ENCODE measurements around the gene RPL5. TPM values are rescaled to one million over a fixed set of nuclear protein-coding genes. Genes with fewer than 3 reads are reported as not detected.

Gene RPL5
- total and polyA plus RNA-seq, 2 donors from 2014 or later = 786 to 1,286 TPM

GRCh38 chr1:92790081-92790480 is 41.8 kb upstream of the RPL5 start:
- no peak overlapping the region for H3K4me3 ChIP-seq (ENCODE audit: low read length in 3 of 3)
- H3K9ac ChIP-seq (ENCODE audit: low read length in 3 of 3) = no peak overlapping the region
- H3K4me1 ChIP-seq (ENCODE audit: control insufficient read depth in 2 of 3, insufficient read depth in 2 of 3, low read depth in 1 of 3, low read length in 3 of 3) = no peaks in the 10 kb centered on the region
- FAIRE-seq = no peak
- H3K36me3 ChIP-seq (ENCODE audit: control insufficient read depth in 2 of 3, insufficient read depth in 3 of 3, low read length in 3 of 3) = no peaks in the 10 kb centered on the region
- TF ChIP-seq, protein P1, sequence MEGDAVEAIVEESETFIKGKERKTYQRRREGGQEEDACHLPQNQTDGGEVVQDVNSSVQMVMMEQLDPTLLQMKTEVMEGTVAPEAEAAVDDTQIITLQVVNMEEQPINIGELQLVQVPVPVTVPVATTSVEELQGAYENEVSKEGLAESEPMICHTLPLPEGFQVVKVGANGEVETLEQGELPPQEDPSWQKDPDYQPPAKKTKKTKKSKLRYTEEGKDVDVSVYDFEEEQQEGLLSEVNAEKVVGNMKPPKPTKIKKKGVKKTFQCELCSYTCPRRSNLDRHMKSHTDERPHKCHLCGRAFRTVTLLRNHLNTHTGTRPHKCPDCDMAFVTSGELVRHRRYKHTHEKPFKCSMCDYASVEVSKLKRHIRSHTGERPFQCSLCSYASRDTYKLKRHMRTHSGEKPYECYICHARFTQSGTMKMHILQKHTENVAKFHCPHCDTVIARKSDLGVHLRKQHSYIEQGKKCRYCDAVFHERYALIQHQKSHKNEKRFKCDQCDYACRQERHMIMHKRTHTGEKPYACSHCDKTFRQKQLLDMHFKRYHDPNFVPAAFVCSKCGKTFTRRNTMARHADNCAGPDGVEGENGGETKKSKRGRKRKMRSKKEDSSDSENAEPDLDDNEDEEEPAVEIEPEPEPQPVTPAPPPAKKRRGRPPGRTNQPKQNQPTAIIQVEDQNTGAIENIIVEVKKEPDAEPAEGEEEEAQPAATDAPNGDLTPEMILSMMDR (IDR thresholded peaks at IDR 0.05; ENCODE audit: borderline replicate concordance, extremely low read depth, insufficient read depth) = no peak
- intact Hi-C loops (cut with DNase I) = no loop called here
- no peak overlapping the region for H3K27ac ChIP-seq (ENCODE audit: low read depth in 2 of 2, low read length in 2 of 2)
- DNase-seq = no peak
- no peaks in the 10 kb centered on the region for H3K27me3 ChIP-seq (ENCODE audit: control insufficient read depth, insufficient read depth, low read length)
- no peaks in the 10 kb centered on the region for H3K9me3 ChIP-seq (ENCODE audit: control insufficient read depth in 2 of 3, insufficient read depth in 1 of 3, low read length in 3 of 3)

DNA sequence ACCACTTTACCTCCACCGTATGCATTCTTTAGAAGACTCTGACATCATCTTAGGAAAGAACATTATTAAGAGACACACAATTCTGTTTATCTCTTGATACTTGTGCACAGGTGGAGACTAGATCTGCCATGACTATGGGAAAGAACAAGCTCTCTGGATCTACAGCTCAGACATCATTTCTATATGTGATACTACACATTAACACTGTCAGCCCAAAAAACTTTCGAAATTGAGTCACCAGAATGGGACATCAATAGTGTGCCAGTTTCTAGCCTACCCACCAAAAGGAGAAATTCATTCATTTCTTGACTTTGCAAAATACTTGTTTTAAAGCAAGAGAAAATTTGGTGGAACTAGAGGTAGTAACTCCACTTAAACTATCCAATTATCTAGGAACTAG is 41.0 kb upstream of the RPL5 start:
- Histone ChIP-seq H3K9me3 (ENCODE audit: control insufficient read depth in 2 of 3, insufficient read depth in 1 of 3, low read length in 3 of 3) (no peaks in the 10 kb centered on the region), H3K4me1 (ENCODE audit: control insufficient read depth in 2 of 3, insufficient read depth in 2 of 3, low read depth in 1 of 3, low read length in 3 of 3) (no peaks in the 10 kb centered on the region), H3K27ac (ENCODE audit: low read depth in 2 of 2, low read length in 2 of 2) (no peak overlapping the region), H3K27me3 (ENCODE audit: control insufficient read depth, insufficient read depth, low read length) (no peaks in the 10 kb centered on the region), H3K9ac (ENCODE audit: low read length in 3 of 3) (no peak overlapping the region), H3K36me3 (ENCODE audit: control insufficient read depth in 2 of 3, insufficient read depth in 3 of 3, low read length in 3 of 3) (no peaks in the 10 kb centered on the region), H3K4me3 (ENCODE audit: low read length in 3 of 3) (no peak overlapping the region)
- intact Hi-C loops (cut with DNase I) = no loop called here
- TF ChIP-seq, protein P1 (IDR thresholded peaks at IDR 0.05; ENCODE audit: borderline replicate concordance, extremely low read depth, insufficient read depth) = no peak
- no peak for DNase-seq
- FAIRE-seq = no peak

- Histone ChIP-seq H3K4me1 (ENCODE audit: control insufficient read depth in 2 of 3, insufficient read depth in 2 of 3, low read depth in 1 of 3, low read length in 3 of 3) (no peaks in the 10 kb centered on the region), H3K27me3 (ENCODE audit: control insufficient read depth, insufficient read depth, low read length) (no peaks in the 10 kb centered on the region), H3K4me3 (ENCODE audit: low read length in 3 of 3) (no peak overlapping the region), H3K9me3 (ENCODE audit: control insufficient read depth in 2 of 3, insufficient read depth in 1 of 3, low read length in 3 of 3) (no peaks in the 10 kb centered on the region), H3K27ac (ENCODE audit: low read depth in 2 of 2, low read length in 2 of 2) (no peak overlapping the region), H3K36me3 (ENCODE audit: control insufficient read depth in 2 of 3, insufficient read depth in 3 of 3, low read length in 3 of 3) (no peaks in the 10 kb centered on the region), H3K9ac (ENCODE audit: low read length in 3 of 3) (no peak overlapping the region)
- TF ChIP-seq, protein P1 (IDR thresholded peaks at IDR 0.05; ENCODE audit: borderline replicate concordance, extremely low read depth, insufficient read depth) = no peak
- FAIRE-seq (no peak), DNase-seq (no peak)
- intact Hi-C loops (cut with DNase I) = no loop called here
These were observed 40.3 kb upstream of the RPL5 start for GRCh38 chr1:92791487-92792066.

DNA sequence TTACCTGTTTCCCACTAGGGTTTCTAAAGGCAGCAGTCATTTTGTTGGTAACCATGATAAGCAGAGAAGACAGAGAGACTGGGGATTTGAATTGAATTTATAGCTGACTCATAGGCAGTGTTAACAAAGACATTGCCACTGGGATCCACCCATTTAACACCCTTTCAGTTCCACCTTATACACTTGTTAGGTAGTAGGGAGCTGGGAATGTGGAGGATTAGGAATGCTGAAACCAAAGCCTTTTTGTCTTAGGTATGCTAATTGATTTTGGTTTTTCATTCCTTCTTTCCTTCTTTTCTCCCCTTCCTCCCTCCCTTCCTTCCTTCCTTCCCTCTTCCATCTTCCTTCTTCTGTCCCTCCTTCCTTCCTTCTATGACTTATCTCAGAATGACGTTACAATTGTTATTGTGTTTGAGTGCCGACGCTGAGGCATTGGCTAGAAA is 39.5 kb upstream of the RPL5 start:
- Histone ChIP-seq H3K36me3 (ENCODE audit: control insufficient read depth in 2 of 3, insufficient read depth in 3 of 3, low read length in 3 of 3) (no peaks in the 10 kb centered on the region), H3K4me1 (ENCODE audit: control insufficient read depth in 2 of 3, insufficient read depth in 2 of 3, low read depth in 1 of 3, low read length in 3 of 3) (no peaks in the 10 kb centered on the region), H3K27me3 (ENCODE audit: control insufficient read depth, insufficient read depth, low read length) (no peaks in the 10 kb centered on the region), H3K27ac (ENCODE audit: low read depth in 2 of 2, low read length in 2 of 2) (no peak overlapping the region), H3K9ac (ENCODE audit: low read length in 3 of 3) (no peak overlapping the region), H3K4me3 (ENCODE audit: low read length in 3 of 3) (no peak overlapping the region), H3K9me3 (ENCODE audit: control insufficient read depth in 2 of 3, insufficient read depth in 1 of 3, low read length in 3 of 3) (no peaks in the 10 kb centered on the region)
- FAIRE-seq (no peak), DNase-seq (no peak)
- TF ChIP-seq, protein P1 (IDR thresholded peaks at IDR 0.05; ENCODE audit: borderline replicate concordance, extremely low read depth, insufficient read depth) = no peak
- intact Hi-C loops (cut with DNase I) = no loop called here
